ENCODE data around the gene PRIM2.
"Not testable (repeated sequence)": the region's sequence is repeated elsewhere in the genome, so short reads cannot be mapped to it uniquely, and the experiment has no call there.

PRIM2 gene

GRCh38 chr6:57449496-57450066, 132.2 kb downstream of the PRIM2 start:
- FAIRE-seq: not testable (repeated sequence)

- FAIRE-seq: not testable (repeated sequence)
These were observed 142.4 kb downstream of the PRIM2 start for GRCh38 chr6:57459781-57460180.

- FAIRE-seq: not testable (repeated sequence)
These were observed 143.6 kb downstream of the PRIM2 start for GRCh38 chr6:57461022-57461421.

GRCh38 chr6:57463809-57464208, 146.4 kb downstream of the PRIM2 start:
- not testable (repeated sequence) for FAIRE-seq

- FAIRE-seq: not testable (repeated sequence)
These were observed 148.5 kb downstream of the PRIM2 start for GRCh38 chr6:57465968-57466367.

GRCh38 chr6:57469072-57469471, 151.6 kb downstream of the PRIM2 start:
- no peak for FAIRE-seq

GRCh38 chr6:57470148-57470547, 152.7 kb downstream of the PRIM2 start:
- not testable (repeated sequence) for FAIRE-seq

- FAIRE-seq: peak; percentile 85
These were observed 154.0 kb downstream of the PRIM2 start for GRCh38 chr6:57471314-57471864.

- FAIRE-seq: not testable (repeated sequence)
These were observed 155.5 kb downstream of the PRIM2 start for GRCh38 chr6:57472861-57473362.

GRCh38 chr6:57474862-57475475, 157.5 kb downstream of the PRIM2 start:
- peak; percentile 97 for FAIRE-seq

- peak; percentile 44 for FAIRE-seq
These were observed 158.2 kb downstream of the PRIM2 start for GRCh38 chr6:57475656-57476055.

GRCh38 chr6:57480194-57480593, 162.8 kb downstream of the PRIM2 start:
- not testable (repeated sequence) for FAIRE-seq

GRCh38 chr6:57481121-57481520, 163.7 kb downstream of the PRIM2 start:
- not testable (repeated sequence) for FAIRE-seq

- not testable (repeated sequence) for FAIRE-seq
These were observed 165.0 kb downstream of the PRIM2 start for GRCh38 chr6:57482471-57482870.

GRCh38 chr6:57486494-57487081, 169.2 kb downstream of the PRIM2 start:
- peak; percentile 54 for FAIRE-seq

- FAIRE-seq: not testable (repeated sequence)
These were observed 171.1 kb downstream of the PRIM2 start for GRCh38 chr6:57488551-57488950.

- FAIRE-seq: not testable (repeated sequence)
These were observed 172.5 kb downstream of the PRIM2 start for GRCh38 chr6:57489887-57490286.

- not testable (repeated sequence) for FAIRE-seq
These were observed 174.4 kb downstream of the PRIM2 start for GRCh38 chr6:57491795-57492194.

- not testable (repeated sequence) for FAIRE-seq
These were observed 178.8 kb downstream of the PRIM2 start for GRCh38 chr6:57496251-57496650.

- not testable (repeated sequence) for FAIRE-seq
These were observed 183.1 kb downstream of the PRIM2 start for GRCh38 chr6:57500368-57501021.

- not testable (repeated sequence) for FAIRE-seq
These were observed 185.0 kb downstream of the PRIM2 start for GRCh38 chr6:57502387-57502786.

- FAIRE-seq: not testable (repeated sequence)
These were observed 187.8 kb downstream of the PRIM2 start for GRCh38 chr6:57505251-57505650.

- FAIRE-seq: not testable (repeated sequence)
These were observed 193.0 kb downstream of the PRIM2 start for GRCh38 chr6:57510390-57510789.
